Body of pancreas (tissue), 4 donors: ENCODE data around the gene KCTD15. TPM values are rescaled to one million over a fixed set of nuclear protein-coding genes. Genes with fewer than 3 reads are reported as not detected.

Experiments used
- ATAC-seq: fragments of 150-250 bp; one replicate; pipeline ENCODE4 v1.9.1; 2016
- DNase-seq, 4 donors: peaks; one replicate each; pipeline ENCODE4 v3.0.0-alpha.2; 2019
- H3K27ac ChIP-seq, 4 donors: fragments of 200-600 bp; sonication (generic); 1 replicate in 3 of 4; 2 replicates in 1 of 4; pipeline versions ENCODE4 v1.5.1 to v1.6.1; 2016 to 2019; ENCODE audit warnings: mild to moderate bottlenecking in 1 of 4, mixed read lengths in 1 of 4, moderate library complexity in 1 of 4
- H3K27me3 ChIP-seq, 2 donors: fragments of 200-600 bp; sonication (generic); one replicate each; pipeline ENCODE4 v1.6.0; 2016; ENCODE audit warnings: mild to moderate bottlenecking in 1 of 2
- H3K36me3 ChIP-seq, 2 donors: fragments of 200-600 bp; sonication (generic); replicated peaks in 1 of 2; 2 replicates each; pipeline ENCODE4 v1.5.1; 2016; ENCODE audit warnings: low read depth in 2 of 2; ENCODE audit not compliant: insufficient read depth in 1 of 2
- H3K4me1 ChIP-seq: fragments of 200-600 bp; sonication (generic); one replicate; pipeline ENCODE4 v1.6.0; 2016
- H3K4me3 ChIP-seq, 2 donors: fragments of 200-600 bp; sonication (generic); 1 replicate in 1 of 2; 2 replicates in 1 of 2; pipeline ENCODE4 v1.5.1; 2016 to 2019
- H3K9me3 ChIP-seq, 3 donors: fragments of 200-600 bp; sonication (generic); 1 replicate in 2 of 3; 2 replicates in 1 of 3; pipeline ENCODE4 v1.5.1; 2016
- POLR2A ChIP-seq, 3 donors: fragments of 450-650 bp; IDR thresholded peaks; one replicate each; pipeline ENCODE4 v1.6.1; 2016; ENCODE audit warnings: antibody characterized with exemption in 3 of 3, mild to moderate bottlenecking in 2 of 3
- WGBS, 2 donors: methylation state at CpG; one replicate each; pipeline ENCODE4 v1.1.5; 2017; 5-methylcytosine and 5-hydroxymethylcytosine counted together
- intact Hi-C: fragments of 100-400 bp; cut with DNase I; formaldehyde crosslinking; loops from one replicate; pipeline ENCODE4 v1.15.1; 2023
- total RNA-seq, 2 donors: library from RNA; depleted of rRNA; stranded (reverse); fragments of >200 nt; gene quantifications; one replicate each; pipeline ENCODE4 v1.1.0, GENCODE V29; 2016
- TF ChIP-seq, protein P1 (sequence below), 7 experiments: fragments of 450-650 bp in 4 of 7; fragments of 200-600 bp in 3 of 7; sonication (generic) in 3 of 7; IDR thresholded peaks; one replicate each; pipeline ENCODE4 v1.5.1; 2016 to 2019; ENCODE audit warnings: antibody characterized with exemption in 7 of 7

Gene KCTD15
- total RNA-seq, 2 donors from 2014 or later, result 31.6 to 52.1 TPM

DNA sequence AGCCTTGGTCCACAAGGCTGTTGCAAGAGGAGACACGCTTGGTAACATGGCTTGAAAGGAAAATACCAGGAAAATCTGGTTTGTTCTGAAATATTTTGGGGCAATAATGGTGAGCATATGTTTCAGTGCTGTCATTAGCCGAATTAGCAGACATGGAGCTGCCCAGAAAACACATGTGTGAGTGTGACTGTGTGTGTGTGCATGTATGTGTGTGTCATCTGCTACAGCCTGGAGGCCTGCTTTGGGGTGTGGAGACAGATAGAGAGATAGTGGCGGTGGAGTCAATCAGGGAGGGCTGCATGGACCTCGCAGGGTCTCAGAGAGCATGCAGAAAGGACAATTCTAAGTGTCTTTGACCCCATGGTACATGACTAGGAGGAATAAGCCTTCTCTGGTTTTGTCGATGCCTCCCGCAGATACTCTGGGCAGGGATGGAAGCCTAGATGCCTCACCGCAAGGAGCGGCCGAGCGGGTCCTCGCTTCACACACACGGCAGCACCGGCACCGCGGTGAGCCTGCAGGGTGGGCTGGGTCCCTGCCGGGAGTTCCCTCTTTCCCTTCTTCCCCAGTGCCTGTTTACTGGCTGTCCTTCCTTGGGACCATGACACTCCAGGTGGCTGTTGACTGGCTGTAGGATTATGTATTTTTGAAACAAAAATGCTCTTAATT, 3.5 kb downstream of the KCTD15 start:
- DNase-seq (no peak), ATAC-seq (no peak)
- Histone ChIP-seq H3K36me3 (peaks cover 0 to 2% of the 10 kb centered on the region in 2 donors), H3K27me3 (no peaks in the 10 kb centered on the region), H3K9me3 (no peaks in the 10 kb centered on the region), H3K27ac (no peak overlapping the region), H3K4me3 (no peak overlapping the region), H3K4me1 (peaks cover 43% of the 10 kb centered on the region)
- 88 to 92% methylated on average over 16 of the region's 16 CpGs for WGBS, 2 donors
- no peak for TF ChIP-seq POLR2A (IDR thresholded peaks at IDR 0.05)
- TF ChIP-seq, protein P1, sequence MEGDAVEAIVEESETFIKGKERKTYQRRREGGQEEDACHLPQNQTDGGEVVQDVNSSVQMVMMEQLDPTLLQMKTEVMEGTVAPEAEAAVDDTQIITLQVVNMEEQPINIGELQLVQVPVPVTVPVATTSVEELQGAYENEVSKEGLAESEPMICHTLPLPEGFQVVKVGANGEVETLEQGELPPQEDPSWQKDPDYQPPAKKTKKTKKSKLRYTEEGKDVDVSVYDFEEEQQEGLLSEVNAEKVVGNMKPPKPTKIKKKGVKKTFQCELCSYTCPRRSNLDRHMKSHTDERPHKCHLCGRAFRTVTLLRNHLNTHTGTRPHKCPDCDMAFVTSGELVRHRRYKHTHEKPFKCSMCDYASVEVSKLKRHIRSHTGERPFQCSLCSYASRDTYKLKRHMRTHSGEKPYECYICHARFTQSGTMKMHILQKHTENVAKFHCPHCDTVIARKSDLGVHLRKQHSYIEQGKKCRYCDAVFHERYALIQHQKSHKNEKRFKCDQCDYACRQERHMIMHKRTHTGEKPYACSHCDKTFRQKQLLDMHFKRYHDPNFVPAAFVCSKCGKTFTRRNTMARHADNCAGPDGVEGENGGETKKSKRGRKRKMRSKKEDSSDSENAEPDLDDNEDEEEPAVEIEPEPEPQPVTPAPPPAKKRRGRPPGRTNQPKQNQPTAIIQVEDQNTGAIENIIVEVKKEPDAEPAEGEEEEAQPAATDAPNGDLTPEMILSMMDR (IDR thresholded peaks at IDR 0.05), result no peak
- intact Hi-C loops, result no loop called here

DNA sequence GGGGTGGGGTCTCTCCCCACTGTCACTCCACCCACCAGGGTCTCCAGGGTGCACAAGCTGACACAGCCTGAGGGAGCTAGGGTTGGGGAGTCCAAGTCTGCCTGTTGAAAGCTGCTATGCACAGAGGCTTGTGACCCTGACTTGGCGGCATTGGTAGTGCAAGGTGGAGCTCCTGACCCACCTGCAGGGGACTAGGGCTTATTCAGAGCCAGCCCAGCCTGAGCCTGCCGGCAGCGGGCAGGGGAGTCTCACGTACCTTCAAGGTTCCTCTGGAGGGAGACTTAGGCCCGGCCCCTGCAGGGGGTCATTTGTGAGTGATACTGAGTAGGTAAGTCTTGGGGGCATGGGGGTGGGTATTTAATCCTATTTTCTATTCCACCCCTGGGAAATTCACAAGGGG, 4.7 kb downstream of the KCTD15 start:
- Histone ChIP-seq H3K9me3 (no peaks in the 10 kb centered on the region), H3K36me3 (peaks cover 0 to 2% of the 10 kb centered on the region in 2 donors), H3K4me3 (no peak overlapping the region), H3K27me3 (no peaks in the 10 kb centered on the region), H3K27ac (no peak overlapping the region), H3K4me1 (peaks cover 44% of the 10 kb centered on the region)
- DNase-seq, result no peak
- 82 to 94% methylated on average over 3 to 5 of the region's 5 CpGs for WGBS, 2 donors
- no peak for TF ChIP-seq POLR2A (IDR thresholded peaks at IDR 0.05)
- TF ChIP-seq, protein P1 (IDR thresholded peaks at IDR 0.05), result no peak
- ATAC-seq, result no peak
- intact Hi-C loops, result no loop called here

DNA sequence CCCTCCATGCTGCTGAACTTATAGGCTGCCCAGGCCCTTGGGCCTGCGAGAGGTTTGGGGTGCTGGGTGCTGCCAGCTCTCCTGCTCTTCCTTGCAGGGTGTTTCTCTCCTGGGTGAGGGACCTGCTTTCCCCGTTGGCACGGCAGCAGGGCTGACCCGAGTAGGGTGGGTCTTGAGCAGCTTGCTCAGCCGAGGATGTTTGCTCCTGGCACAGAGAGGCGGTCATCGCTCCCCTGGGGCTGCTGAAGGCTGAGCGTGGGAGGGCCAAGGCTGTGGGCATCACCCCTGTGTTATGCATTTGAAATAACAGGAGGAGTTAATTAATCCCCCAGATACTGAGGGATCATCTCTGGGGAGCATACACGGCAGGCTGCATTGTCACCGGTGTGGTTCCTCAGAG, 5.3 kb downstream of the KCTD15 start:
- H3K4me3 ChIP-seq, result no peak overlapping the region
- intact Hi-C loops, result no loop called here
- 80 to 87% methylated on average over 1 to 10 of the region's 10 CpGs for WGBS, 2 donors
- DNase-seq, result no peak
- no peaks in the 10 kb centered on the region for H3K9me3 ChIP-seq
- no peak overlapping the region for H3K27ac ChIP-seq
- H3K36me3 ChIP-seq, result peaks cover 0 to 4% of the 10 kb centered on the region in 2 donors
- no peaks in the 10 kb centered on the region for H3K27me3 ChIP-seq
- TF ChIP-seq, protein P1 (IDR thresholded peaks at IDR 0.05), result no peak
- TF ChIP-seq POLR2A (IDR thresholded peaks at IDR 0.05), result no peak
- H3K4me1 ChIP-seq, result peaks cover 44% of the 10 kb centered on the region
- no peak for ATAC-seq

DNA sequence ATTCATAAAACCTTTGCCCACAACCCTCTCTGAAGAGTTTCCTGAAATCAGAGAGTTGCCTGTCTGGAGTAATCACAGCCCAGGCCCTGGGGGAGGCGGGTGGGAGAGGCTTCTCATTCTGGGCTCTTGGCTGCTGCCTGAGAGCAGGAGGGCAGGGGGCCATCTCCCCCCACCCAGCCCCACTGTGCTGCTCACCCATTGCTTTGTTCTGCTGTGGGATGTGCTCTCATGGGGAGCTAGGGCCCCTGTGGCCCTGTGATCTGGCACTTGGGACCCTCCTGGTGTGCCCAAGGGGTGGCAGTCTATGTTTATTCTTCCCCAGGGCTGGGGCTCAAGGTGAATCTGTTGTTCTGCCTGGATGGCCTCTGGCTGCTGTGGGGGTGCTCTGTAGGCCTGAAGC, 6.1 kb downstream of the KCTD15 start:
- no peaks in the 10 kb centered on the region for H3K27me3 ChIP-seq
- 64 to 100% methylated on average over 1 of the region's 1 CpG for WGBS, 2 donors
- no peaks in the 10 kb centered on the region for H3K9me3 ChIP-seq
- H3K4me1 ChIP-seq, result peaks cover 39% of the 10 kb centered on the region
- ATAC-seq (no peak), DNase-seq (no peak)
- H3K27ac ChIP-seq, result peak overlapping the region in 1 of 4 donors; percentile 49
- peaks cover 0 to 5% of the 10 kb centered on the region in 2 donors for H3K36me3 ChIP-seq
- TF ChIP-seq POLR2A (IDR thresholded peaks at IDR 0.05), result no peak
- TF ChIP-seq, protein P1 (IDR thresholded peaks at IDR 0.05), result no peak
- intact Hi-C loops, result no loop called here
- no peak overlapping the region for H3K4me3 ChIP-seq

DNA sequence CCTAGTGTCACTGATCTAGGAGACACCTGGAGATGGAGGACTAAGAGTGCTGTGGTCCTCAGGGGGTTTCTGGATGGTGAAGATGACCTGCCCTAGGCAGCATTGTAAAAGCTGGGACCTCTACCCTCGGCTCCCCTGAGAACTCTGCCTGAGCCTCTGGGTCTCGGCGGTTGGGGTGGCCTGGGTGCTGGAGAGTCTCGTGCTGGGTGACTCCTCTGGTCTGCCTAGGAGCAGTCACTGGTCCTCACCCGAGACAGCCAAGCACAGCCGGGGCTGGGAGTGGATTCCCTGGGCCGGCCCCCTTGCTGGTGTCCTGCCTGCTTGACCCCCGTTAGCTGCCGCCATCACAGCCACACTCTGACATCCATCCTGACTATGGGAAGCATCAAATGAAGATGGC, 6.7 kb downstream of the KCTD15 start:
- H3K27me3 ChIP-seq, result no peaks in the 10 kb centered on the region
- 88 to 91% methylated on average over 2 to 9 of the region's 9 CpGs for WGBS, 2 donors
- peaks cover 36% of the 10 kb centered on the region for H3K4me1 ChIP-seq
- ATAC-seq (no peak), DNase-seq (no peak)
- peak overlapping the region in 3 of 4 donors; percentile 49 to 76 (median 66) for H3K27ac ChIP-seq
- TF ChIP-seq, protein P1 (IDR thresholded peaks at IDR 0.05), result no peak
- TF ChIP-seq POLR2A (IDR thresholded peaks at IDR 0.05), result no peak
- no peaks in the 10 kb centered on the region for H3K9me3 ChIP-seq
- H3K4me3 ChIP-seq, result no peak overlapping the region
- peaks cover 0 to 5% of the 10 kb centered on the region in 2 donors for H3K36me3 ChIP-seq
- intact Hi-C loops, result no loop called here
